Activated CD8-positive, alpha-beta memory T cell treated with anti-CD3 and anti-CD28 coated beads for 4 hours (primary cell): ENCODE measurements around the gene CCDC91.
"Not testable (repeated sequence)": the region's sequence is repeated elsewhere in the genome, so short reads cannot be mapped to it uniquely, and the experiment has no call there.

ENCODE experiments used
- DNase-seq, 2 donors: peaks; one replicate each; pipeline ENCODE4 v3.0.0-alpha.2; 2020; ENCODE audit warnings: low read depth in 2 of 2

Gene CCDC91

DNA sequence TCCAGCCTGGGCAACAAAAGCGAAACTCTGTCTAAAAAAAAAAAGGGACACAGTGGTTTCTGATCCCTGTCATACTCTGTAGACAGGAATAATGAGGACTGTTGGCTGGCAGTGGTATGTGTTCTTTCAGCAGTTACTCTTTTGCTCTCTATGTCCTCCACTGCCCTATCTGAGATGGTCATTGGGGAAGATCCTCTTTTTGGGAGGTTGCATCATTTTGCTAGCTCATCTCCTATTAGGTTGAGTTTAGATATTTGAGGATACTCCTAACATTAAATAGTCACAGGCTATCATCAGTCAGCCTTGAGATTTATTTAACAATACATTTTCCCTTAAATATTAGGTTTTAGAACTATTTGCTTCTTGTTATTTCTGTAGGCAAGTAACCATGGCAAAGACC, 5.9 kb upstream of the CCDC91 start:
- DNase-seq = no peak

DNA sequence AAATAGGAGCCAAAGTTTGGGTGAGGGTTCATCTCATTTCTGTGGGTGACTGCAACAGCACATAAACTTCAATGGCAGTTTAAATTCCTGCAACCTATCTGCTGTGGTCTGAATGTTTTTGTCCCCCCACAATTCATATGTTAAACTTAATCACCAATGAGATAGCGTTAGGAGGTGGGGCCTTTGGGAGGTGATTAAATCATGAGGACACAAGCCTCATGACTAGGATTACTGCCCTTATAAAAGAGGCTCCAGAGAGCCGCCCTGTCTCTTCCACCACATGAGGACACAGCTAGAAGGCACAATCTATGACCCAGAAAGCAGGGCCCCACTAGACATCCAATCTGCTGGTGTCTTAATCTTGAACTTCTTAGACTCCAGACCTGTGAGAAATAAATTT, 3.8 kb upstream of the CCDC91 start:
- DNase-seq = no peak

DNA sequence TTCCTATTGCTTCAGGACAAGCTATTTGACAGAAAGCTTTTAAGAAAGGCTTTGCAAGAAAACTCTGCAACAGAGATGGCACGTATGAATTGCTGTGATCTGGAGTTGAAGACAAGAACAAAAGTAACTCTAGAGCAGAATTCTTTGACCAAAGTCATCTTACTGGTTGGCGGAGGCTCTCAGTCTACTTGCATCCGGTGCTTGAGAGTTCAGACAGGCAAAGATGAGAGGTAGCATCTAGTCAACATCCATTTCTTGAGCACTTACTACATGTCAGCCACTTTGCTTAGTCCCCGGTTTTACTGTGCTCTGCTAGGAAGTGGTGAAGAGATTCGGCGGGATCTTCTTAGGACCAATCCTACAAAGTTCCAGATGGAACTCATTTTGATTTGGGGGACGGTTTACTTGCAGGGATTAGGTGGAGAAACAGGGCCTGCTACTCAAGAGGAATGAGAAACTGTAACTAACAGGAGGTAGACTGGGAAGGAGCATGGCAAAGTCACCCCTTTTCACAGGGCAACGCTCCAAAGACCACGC, 404 bp upstream of the CCDC91 start:
- DNase-seq = no peak

DNA sequence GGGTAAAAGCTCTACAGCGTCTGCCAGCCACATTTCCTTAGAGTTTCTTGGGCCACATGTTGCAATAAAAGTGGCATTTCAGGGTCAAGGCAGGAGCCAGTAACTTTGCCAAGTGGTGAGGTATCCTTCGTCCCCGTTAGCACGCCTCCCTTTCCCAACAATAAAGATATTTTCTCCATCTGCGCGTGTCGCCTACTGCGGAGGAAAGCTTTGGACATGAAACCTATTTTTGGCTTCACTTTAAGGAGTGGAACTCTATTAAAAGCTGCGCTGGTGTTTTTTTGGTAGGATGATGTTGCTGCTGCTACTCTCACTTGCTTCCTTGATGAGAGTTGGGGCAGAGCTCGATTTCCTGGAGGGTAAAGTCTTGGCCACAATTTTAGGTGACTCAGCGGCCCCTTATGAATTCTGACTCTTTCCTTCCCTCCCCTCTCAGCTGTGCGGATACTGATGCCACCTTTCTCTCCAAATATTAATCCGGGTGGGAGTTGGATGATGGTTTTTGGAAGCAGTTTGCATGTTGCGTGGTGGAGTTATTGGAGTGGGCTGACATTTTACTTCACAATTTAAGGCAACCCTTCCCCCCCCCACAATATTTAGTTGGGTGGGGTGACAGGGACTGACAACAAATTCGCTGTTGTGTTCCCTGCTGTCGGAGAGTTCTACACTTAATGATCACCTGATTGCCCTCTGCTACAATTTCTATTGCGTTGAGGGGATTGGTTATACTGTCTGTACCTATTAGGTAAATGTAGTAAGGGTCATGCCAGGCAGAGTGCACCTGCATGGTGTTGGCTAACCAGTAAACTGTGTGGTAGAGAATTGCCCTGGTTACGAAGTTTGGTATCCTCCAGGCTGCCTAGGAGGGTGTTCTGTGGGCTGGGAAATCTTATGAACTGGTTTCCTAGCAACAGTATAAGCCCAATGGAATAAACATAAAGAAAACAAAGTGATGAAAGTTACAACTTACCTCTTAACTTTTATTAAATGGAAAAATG, 1.1 kb downstream of the CCDC91 start:
- DNase-seq = no peak

DNA sequence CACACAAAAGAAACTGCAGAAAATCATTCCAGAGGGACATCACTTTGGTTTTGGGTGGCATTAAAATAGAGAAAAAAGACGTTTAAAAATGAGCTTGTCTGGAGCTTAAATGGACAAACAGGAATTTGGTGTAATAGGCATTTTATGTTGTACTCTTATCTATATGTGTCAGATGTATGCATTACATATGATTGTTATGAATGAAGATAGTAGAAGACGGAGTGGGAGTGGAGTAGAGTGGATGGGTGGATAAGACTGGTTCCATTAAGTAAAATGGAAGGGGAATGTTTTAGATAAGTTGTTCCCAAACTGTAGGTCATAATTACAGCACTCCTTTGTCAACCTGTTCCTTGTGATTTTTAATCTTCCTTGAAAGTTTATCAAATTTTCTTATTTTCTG, 1.9 kb downstream of the CCDC91 start:
- no peak for DNase-seq

DNA sequence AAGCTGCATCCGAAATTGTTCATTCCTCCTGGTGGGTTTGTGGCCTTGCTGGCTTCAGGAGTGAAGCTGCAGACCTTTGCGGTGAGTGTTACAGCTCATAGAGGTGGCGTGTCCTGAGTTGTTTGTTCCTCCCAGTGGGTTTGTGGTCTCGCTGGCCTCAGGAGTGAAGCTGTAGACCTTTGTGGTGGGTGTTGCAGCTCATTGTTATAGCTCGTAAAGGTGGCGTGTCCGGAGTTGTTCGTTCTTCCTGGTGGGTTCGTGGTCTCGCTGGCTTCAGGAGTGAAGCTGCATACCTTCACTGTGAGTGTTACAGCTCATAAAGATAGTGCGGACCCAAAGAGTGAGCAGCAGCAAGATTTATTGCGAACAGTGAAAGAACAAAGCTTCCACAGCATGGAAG, 4.4 kb downstream of the CCDC91 start:
- DNase-seq = not testable (repeated sequence)

DNA sequence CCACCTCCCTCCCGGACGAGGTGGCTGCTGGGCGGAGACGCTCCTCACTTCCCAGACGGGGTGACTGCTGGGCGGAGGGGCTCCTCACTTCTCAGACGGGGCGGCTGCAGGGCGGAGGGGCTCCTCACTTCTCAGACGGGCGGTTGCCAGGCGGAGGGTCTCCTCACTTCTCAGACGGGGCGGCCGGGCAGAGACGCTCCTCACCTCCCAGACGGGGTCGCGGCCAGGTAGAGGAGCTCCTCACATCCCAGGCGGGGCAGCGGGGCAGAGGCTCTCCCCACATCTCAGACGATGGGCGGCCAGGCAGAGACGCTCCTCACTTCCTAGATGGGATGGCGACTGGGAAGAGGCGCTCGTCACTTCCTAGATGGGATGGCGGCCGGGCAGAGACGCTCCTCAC, 10.9 kb downstream of the CCDC91 start:
- DNase-seq = not testable (repeated sequence)

DNA sequence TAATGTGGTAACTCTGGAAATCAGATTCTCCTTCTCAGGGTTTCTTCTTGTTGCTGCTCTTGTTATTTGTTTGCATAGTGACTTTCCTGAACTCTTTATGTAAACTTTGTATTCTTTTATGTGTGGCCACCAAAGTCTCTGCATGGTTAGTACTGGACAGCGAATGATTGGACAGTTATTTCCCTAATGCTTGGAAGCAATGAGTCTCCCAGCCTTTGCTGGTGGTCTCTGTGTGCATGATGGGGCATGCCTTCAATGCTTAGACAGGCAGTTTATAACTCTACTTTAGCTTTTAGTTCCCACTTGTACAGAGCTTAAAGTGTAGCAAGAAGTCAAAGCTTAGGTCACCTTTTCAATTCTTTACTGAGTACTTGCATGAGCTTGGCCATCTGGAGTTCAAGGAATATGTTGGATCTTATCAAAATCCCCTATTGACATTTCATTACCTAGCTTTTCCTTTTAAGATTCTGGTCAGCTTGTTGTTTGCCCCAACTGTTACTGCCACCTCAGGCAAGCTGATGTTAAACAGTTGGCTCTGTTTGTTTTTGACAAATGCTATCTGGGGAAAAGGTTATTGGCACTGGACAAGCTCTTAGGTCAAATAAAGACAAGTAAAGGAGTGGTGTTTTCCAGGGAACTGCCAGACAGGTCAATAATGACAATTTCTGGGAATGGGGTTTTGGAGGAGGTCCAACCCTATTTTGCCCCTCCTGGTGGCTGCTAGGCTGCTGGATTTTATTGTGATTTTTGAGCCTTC, 12.3 kb downstream of the CCDC91 start:
- no peak for DNase-seq

DNA sequence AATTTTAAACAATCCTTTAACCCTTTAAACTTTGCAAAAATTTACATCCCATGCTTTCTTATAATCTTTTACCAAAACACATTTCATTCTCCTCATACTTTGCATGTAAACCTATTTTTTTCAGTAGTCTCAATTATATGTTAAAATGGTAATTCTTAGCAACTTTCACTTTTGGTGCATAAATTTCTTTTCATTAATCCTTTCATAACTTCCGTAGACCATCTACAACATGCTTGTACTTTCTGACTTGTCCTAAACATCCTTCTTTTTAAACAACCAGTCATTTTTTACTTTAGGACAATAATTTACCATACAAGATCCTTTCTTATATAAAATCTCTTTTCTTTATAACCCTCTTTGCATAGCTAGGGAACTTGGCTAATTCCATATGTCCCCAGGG, 19.5 kb downstream of the CCDC91 start:
- no peak for DNase-seq

DNA sequence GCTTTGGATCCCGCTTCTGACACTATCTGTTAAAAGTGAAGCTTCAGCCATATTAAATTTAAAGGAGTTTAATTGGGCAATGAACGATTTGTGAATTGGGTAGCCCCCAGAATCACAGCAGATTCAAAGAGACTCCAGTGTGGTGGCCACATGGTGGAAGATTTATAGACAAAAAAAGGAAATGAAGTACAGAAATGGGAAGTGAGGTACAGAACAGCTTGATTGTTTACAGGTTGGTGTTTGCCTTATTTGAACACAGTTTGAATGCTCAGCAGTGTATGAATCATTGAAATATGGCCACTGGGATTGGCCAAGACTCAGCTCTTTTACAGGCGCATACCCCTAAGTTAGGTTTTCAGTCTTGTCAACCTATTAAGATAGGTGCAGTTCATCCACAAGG, 21.9 kb downstream of the CCDC91 start:
- DNase-seq = no peak

DNA sequence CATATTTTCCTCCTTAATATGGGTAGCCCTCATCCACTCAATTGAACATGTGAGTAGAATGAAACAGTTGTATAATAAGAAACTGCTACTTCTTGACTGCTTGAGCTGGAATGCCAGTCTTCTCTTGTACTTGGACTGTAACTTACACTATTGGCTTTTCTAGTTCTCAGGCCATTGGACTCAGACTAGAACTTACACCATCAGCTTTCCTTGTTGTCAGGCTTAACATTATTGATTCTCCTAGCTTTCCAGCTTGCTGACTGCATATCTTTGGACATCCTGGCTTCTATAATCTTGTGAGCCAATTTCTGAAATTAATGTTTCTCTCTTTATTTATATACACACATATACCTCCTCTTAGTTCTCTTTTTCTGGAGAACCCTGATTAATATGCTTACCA, 24.8 kb downstream of the CCDC91 start:
- DNase-seq = no peak

DNA sequence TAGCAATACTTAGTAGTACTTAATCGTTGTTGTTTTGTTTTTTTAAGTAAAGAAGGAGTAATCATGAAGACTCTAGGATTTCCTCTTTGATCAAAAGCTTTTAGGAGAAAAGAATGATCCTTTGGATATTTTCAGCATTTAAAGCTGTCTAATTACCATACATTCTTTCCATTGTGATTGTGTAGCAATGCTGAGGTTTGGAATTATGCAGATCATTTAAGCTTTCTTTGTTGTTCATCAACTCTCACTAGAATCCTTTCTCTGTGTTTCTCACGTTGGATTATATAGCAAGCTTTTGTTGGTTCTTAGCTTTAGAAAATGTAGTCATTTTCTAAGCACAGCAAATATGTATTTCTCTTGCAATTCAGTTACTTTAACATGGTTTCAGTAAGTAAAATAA, 25.8 kb downstream of the CCDC91 start:
- no peak for DNase-seq

DNA sequence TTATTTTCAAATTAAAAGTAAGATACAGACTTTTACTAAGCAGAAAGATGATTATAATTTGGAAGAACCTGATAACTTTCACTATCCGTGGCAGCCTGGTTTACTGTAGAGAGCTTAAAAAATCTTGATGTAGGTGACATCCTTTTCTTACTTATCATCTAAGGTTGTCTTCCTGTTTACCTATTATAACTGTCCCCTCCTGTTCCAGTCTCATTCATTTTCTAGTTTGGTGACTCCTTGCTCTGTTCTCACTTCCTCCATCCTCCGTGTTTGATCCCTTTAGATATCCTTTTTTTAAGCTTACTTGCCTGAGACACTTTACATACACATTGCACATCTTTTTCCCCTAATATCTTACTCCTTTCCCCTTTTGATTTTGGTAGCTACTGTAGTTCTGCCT, 27.5 kb downstream of the CCDC91 start:
- no peak for DNase-seq

DNA sequence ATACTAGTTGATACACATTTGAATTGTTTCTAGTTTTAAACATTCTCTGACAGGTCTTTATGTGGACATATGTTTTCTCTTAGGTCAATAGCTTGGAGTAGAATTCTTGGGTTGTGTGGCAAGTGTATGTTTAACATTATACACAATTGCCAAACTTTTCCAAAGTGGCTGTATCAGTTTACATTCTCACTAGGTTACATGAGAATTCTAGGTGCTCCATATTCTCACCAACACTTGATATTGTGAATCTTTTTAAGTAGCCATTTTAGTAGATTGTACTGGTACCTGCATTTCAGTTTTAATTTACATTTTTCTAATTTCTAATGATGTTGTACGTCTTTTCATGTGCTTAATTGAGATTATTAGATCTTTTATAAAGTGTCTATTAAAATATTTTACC, 28.6 kb downstream of the CCDC91 start:
- DNase-seq = no peak

DNA sequence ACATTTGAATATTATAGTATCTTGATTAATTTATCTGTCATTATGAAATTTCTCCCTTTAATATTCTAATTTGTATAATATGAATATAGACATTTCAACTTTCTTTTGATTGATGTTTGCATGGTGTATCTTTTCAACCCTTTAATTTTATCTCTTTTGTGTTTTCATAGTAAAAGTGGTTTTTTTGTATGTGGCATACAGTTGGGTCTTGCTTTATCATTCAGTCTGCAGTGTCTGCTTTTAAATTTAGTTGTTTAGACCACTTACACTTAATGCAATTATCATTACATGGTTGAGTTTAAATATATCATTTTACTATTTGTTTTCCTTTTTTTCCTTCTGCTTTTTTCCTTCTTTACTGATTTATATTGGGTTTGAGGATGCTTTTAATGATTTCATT, 29.6 kb downstream of the CCDC91 start:
- no peak for DNase-seq

DNA sequence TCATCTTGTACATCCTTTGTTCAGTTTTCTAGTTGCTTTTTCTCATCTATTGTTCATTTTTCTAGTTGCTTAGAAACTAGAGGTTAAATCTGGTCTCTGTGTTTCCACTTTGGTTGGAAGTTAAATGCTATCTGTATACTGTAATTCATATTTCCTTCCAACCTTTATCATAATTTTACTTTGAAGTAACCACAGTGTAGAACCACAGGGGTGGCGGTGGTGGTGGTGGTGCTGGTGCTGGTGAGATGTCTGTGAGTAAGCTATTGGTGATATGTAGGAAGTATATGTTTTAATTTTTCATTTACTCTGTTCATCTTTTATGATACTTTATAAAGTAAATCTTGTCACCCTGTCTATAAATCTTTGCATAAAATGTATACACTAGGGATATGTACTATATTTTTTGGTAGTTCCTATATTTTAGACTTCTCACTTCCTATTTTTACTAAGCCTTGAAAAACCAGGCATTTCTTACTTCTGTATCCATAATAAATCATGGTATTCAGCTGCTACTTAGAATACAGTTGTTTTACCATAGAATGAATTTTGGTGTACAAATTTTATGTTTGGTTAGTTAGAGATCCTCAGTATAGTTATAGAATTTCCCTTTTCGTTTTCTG, 31.9 kb downstream of the CCDC91 start:
- DNase-seq = peak; percentile 34 to 60

DNA sequence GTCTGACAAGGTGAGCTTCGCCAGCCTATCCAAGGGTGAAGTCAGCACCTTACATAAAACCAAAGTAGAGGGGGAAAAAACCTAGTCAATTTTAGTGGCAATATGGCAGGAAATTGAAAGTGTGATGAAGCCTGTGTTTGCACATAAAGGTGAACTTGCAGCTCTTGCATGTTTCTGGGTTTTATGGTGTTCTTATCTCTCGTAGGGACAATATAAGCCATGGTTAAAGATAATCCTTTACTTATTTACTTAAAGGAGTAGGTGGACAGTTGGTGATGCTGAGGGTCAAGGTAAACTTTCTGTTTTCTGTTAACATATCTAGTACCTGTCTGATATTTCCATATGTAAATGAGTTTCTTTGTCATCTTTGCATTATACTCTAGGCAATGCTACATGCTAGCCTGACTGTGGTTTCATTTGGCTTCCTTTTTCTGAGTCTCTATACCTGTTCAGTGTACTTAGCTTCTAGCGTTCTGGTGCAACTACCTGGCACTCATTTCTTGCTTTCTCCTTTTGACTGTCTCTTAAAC, 32.8 kb downstream of the CCDC91 start:
- no peak for DNase-seq

DNA sequence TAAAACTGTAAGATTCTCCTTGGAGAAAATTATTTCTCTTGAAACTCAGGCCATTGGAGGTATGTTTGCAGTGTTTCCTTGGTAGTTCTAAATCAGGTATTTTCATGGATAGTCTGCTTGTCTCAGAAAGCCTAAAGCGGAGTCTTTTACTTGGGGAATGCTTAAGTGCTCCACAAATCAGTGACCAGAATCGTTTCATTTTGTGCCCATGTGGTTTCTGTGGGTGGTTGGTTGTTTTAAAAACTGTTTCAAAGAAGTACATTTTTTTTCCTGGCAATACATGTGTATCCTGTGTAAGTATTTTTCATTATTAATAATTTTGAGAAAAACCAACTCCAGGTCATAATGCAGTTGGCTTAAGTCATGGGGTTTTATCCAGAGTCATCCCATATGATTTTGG, 33.6 kb downstream of the CCDC91 start:
- DNase-seq = no peak

DNA sequence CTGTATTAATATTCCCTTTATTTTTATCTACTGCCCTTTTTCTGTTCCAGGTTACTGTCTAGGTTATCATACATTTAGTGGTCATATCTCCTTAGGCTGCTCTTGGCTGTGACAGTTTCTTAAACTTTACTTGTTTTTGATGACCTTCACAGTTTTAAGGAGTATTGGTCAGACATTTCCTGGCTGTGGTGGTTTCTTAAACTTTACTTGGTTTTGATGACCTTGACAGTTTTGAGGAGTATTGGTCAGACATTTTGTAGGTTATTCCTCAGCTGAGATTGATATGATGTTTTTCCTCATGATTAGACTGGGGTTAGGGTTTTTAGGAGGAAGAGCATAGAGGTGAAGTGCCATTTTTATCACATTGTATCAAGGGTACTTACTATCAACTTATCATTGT, 36.4 kb downstream of the CCDC91 start:
- no peak for DNase-seq

DNA sequence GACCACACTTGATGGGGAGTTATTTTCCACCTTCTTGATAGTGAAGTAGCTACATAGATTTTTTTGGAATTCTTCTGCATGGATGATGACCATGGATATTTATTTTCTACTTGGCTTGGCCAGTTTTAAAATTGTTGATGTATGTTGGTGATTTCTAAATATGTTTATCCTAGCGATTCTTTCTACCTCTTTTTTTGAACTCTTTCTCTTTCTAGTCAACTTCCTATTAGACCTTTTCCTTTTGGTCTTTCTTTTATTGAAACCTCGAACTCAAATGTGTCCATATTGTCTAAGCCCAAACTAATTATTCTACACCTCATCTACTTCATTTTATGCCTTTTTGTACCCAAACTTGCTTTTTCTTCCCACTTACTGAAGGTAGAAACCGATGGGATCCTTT, 37.0 kb downstream of the CCDC91 start:
- no peak for DNase-seq

DNA sequence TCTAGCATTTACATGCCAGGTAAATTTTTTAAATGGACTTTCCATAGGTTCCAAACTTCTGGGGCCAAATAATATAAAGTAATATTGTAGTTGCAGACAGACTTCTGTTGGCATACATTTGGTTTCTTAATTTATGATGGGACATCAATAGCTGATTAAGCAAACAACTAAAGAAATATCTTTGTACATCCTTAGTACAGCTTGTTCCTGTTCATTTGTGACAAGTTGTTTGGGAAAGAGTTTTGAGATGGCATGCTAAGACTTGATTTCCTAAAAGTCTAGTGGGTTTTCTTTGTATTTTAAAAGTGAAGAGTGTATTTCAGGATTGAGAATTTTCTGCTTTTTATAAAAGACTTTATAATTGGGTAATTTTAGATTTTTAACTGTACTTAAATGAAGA, 41.0 kb downstream of the CCDC91 start:
- no peak for DNase-seq
